WTC11 (cell line): ENCODE results near the gene WTAP. TPM values are rescaled to one million over a fixed set of nuclear protein-coding genes. Genes with fewer than 3 reads are reported as not detected.

Experiments
- ATAC-seq: fragments of 200-7000 bp; cut with Tn5 transposase; 2 replicates; pipeline ENCODE4 v1.10.0; 2021; ENCODE audit warnings: mild to moderate bottlenecking, moderate library complexity
- CTCF ChIA-PET: fragments of 300-600 bp; sonication (Branson Sonifier 250); formaldehyde crosslinking; loops from one replicate; lab custom pipeline; 2021; ENCODE audit warnings: antibody characterized with exemption; lab: Charles Lee
- POLR2A ChIA-PET: fragments of 350-600 bp; sonication (Branson Sonifier 250); formaldehyde crosslinking; loops from one replicate; lab custom pipeline; 2021; ENCODE audit warnings: antibody characterized with exemption; lab: Charles Lee
- DNase-seq: peaks from one replicate; pipeline ENCODE4 v3.0.0; 2021; ENCODE audit warnings: low spot score
- H3K27ac Mint-ChIP-seq: 2 replicates; pipeline ENCODE4 v1.8.0; 2021; ENCODE audit warnings: mixed read lengths
- H3K27me3 Mint-ChIP-seq: 2 replicates; pipeline ENCODE4 v1.8.0; 2021; ENCODE audit warnings: low read depth, mild to moderate bottlenecking, moderate library complexity, mixed read lengths
- H3K36me3 Mint-ChIP-seq: 2 replicates; pipeline ENCODE4 v1.8.0; 2021; ENCODE audit warnings: mixed read lengths
- H3K4me1 Mint-ChIP-seq: 2 replicates; pipeline ENCODE4 v1.8.0; 2022; ENCODE audit warnings: mixed read lengths
- H3K4me3 Mint-ChIP-seq: 2 replicates; pipeline ENCODE4 v1.8.0; 2021; ENCODE audit warnings: mild to moderate bottlenecking, moderate library complexity, mixed read lengths
- H3K9me3 Mint-ChIP-seq: 2 replicates; pipeline ENCODE4 v1.8.0; 2021; ENCODE audit warnings: mixed read lengths
- CBFB ChIP-seq: sonication (generic); formaldehyde crosslinking; IDR thresholded peaks from 2 replicates; pipeline ENCODE4 v1.8.1; 2022; ENCODE audit warnings: mild to moderate bottlenecking, low read depth, missing genetic modification reagents
- CDX4 ChIP-seq: fragments of 250-450 bp; sonication (Bioruptor Pico); IDR thresholded peaks from 2 replicates; pipeline ENCODE4 v1.9.0; 2021; ENCODE audit warnings: moderate library complexity, mild to moderate bottlenecking, inconsistent platforms, borderline replicate concordance
- E2F5 ChIP-seq: sonication (generic); formaldehyde crosslinking; IDR thresholded peaks from 2 replicates; pipeline ENCODE4 v1.8.1; 2022; ENCODE audit warnings: mild to moderate bottlenecking, moderate library complexity, missing genetic modification reagents
- ESRRA ChIP-seq: sonication (generic); formaldehyde crosslinking; IDR thresholded peaks from 2 replicates; pipeline ENCODE4 v1.8.1; 2022; ENCODE audit warnings: mild to moderate bottlenecking, missing genetic modification reagents, borderline replicate concordance
- GABPB1 ChIP-seq: sonication (generic); formaldehyde crosslinking; IDR thresholded peaks from 2 replicates; pipeline ENCODE4 v1.8.1; 2023; ENCODE audit warnings: mild to moderate bottlenecking, missing genetic modification reagents
- SP1 ChIP-seq: sonication (generic); formaldehyde crosslinking; conservative IDR thresholded peaks from 2 replicates; pipeline ENCODE4 v1.8.1; 2022; ENCODE audit warnings: missing genetic modification reagents
- TEAD1 ChIP-seq: sonication (generic); formaldehyde crosslinking; IDR thresholded peaks from 2 replicates; pipeline ENCODE4 v1.8.0; 2022; ENCODE audit warnings: mild to moderate bottlenecking, missing genetic modification reagents
- ZNF425 ChIP-seq: fragments of 250-450 bp; sonication (Bioruptor Pico); conservative IDR thresholded peaks from 2 replicates; pipeline ENCODE4 v1.9.0; 2021; ENCODE audit warnings: mild to moderate bottlenecking
- ZNF671 ChIP-seq: fragments of 250-450 bp; sonication (Bioruptor Pico); IDR thresholded peaks from 2 replicates; pipeline ENCODE4 v1.8.0; 2021; ENCODE audit warnings: mild to moderate bottlenecking
- total RNA-seq: library from RNA; stranded (reverse); gene quantifications from 3 replicates; pipeline ENCODE4 v1.2.3, GENCODE V29; 2021
- TF ChIP-seq, protein P1 (sequence below): fragments of 250-450 bp; sonication (Bioruptor Pico); IDR thresholded peaks from 2 replicates; pipeline ENCODE4 v1.9.0; 2021; ENCODE audit warnings: mild to moderate bottlenecking
- TF ChIP-seq, protein P2 (sequence below): sonication (generic); formaldehyde crosslinking; IDR thresholded peaks from 2 replicates; pipeline ENCODE4 v1.8.1; 2023; ENCODE audit warnings: mild to moderate bottlenecking, missing genetic modification reagents
- TF ChIP-seq, protein P3 (sequence below): sonication (generic); formaldehyde crosslinking; conservative IDR thresholded peaks from 2 replicates; pipeline ENCODE4 v1.8.1; 2023; ENCODE audit warnings: mild to moderate bottlenecking, low read depth, missing genetic modification reagents, moderate library complexity
- TF ChIP-seq, protein P4 (sequence below): sonication (generic); formaldehyde crosslinking; IDR thresholded peaks from 2 replicates; pipeline ENCODE4 v1.8.0; 2022; ENCODE audit warnings: mild to moderate bottlenecking, missing genetic modification reagents
- TF ChIP-seq, protein P5 (sequence below): sonication (generic); formaldehyde crosslinking; IDR thresholded peaks from 2 replicates; pipeline ENCODE4 v1.8.0; 2023; ENCODE audit warnings: mild to moderate bottlenecking, missing genetic modification reagents

WTAP gene
- total RNA-seq, 1 experiment from 2014 or later: 88.8 TPM

GRCh38 chr6:159713984-159714383 is 13.3 kb upstream of the WTAP start (continued):
- TF ChIP-seq, protein P1, sequence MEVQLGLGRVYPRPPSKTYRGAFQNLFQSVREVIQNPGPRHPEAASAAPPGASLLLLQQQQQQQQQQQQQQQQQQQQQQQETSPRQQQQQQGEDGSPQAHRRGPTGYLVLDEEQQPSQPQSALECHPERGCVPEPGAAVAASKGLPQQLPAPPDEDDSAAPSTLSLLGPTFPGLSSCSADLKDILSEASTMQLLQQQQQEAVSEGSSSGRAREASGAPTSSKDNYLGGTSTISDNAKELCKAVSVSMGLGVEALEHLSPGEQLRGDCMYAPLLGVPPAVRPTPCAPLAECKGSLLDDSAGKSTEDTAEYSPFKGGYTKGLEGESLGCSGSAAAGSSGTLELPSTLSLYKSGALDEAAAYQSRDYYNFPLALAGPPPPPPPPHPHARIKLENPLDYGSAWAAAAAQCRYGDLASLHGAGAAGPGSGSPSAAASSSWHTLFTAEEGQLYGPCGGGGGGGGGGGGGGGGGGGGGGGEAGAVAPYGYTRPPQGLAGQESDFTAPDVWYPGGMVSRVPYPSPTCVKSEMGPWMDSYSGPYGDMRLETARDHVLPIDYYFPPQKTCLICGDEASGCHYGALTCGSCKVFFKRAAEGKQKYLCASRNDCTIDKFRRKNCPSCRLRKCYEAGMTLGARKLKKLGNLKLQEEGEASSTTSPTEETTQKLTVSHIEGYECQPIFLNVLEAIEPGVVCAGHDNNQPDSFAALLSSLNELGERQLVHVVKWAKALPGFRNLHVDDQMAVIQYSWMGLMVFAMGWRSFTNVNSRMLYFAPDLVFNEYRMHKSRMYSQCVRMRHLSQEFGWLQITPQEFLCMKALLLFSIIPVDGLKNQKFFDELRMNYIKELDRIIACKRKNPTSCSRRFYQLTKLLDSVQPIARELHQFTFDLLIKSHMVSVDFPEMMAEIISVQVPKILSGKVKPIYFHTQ (CRISPR knock-in tag): no peak
- TF ChIP-seq, protein P2, sequence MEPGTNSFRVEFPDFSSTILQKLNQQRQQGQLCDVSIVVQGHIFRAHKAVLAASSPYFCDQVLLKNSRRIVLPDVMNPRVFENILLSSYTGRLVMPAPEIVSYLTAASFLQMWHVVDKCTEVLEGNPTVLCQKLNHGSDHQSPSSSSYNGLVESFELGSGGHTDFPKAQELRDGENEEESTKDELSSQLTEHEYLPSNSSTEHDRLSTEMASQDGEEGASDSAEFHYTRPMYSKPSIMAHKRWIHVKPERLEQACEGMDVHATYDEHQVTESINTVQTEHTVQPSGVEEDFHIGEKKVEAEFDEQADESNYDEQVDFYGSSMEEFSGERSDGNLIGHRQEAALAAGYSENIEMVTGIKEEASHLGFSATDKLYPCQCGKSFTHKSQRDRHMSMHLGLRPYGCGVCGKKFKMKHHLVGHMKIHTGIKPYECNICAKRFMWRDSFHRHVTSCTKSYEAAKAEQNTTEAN (CRISPR knock-in tag): no peak
- TF ChIP-seq CBFB (CRISPR knock-in tag) (no peak), ESRRA (CRISPR knock-in tag) (no peak)

DNA sequence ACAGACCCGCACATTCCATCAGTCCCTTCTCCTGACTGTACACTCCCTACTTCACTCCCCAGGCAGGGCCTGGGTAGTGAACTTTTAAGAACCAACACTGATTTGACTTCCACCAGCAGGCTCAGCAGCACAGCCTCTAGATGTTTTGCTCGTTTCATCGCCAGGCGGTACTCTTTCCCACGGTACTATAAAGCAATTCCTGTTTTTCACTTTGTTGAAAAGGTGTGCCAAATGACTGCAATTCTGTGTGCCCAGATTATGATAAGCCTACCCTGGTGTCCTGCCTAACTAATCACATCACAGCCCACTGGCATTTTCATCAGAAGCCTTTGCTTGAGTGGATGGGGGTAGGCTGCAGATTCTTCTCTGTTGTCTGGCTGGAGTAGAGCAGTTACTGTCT is 12.9 kb upstream of the WTAP start:
- CTCF ChIA-PET: no interaction called here
- ATAC-seq: no peak

DNA sequence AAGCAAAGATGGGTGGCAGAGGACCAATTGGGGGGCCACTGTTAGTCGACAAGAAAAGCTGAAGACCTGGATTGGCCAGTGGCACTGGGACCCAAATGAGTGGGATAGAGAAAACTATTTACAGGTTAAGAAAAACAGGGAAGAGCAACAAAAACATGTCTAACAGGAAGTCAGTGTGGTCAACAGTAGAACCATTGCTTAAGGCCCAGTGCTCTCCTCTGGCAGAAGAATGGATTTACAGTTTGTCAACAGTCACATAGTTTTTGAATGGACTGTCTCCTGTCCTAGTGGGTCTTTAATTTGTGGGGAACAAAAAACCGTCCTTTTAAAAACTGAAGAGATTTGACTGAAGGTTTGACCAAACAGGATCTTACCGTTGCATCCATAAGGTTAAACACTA is 12.1 kb upstream of the WTAP start:
- ChIA-PET CTCF (no interaction called here), POLR2A (no interaction called here)
- no peak for ATAC-seq
- Mint-ChIP-seq H3K9me3 (no peaks in the 10 kb centered on the region), H3K27ac (no peak overlapping the region), H3K4me1 (0 out of 2 replicates have a peak, but pooled peaks cover under 1% of the 10 kb centered on the region), H3K27me3 (no peaks in the 10 kb centered on the region), H3K4me3 (no peak overlapping the region), H3K36me3 (no peaks in the 10 kb centered on the region)
- no peak for DNase-seq
- TF ChIP-seq CDX4 (CRISPR knock-in tag): no peak
- TF ChIP-seq, protein P3, sequence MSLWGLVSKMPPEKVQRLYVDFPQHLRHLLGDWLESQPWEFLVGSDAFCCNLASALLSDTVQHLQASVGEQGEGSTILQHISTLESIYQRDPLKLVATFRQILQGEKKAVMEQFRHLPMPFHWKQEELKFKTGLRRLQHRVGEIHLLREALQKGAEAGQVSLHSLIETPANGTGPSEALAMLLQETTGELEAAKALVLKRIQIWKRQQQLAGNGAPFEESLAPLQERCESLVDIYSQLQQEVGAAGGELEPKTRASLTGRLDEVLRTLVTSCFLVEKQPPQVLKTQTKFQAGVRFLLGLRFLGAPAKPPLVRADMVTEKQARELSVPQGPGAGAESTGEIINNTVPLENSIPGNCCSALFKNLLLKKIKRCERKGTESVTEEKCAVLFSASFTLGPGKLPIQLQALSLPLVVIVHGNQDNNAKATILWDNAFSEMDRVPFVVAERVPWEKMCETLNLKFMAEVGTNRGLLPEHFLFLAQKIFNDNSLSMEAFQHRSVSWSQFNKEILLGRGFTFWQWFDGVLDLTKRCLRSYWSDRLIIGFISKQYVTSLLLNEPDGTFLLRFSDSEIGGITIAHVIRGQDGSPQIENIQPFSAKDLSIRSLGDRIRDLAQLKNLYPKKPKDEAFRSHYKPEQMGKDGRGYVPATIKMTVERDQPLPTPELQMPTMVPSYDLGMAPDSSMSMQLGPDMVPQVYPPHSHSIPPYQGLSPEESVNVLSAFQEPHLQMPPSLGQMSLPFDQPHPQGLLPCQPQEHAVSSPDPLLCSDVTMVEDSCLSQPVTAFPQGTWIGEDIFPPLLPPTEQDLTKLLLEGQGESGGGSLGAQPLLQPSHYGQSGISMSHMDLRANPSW (CRISPR knock-in tag): no peak
- TF ChIP-seq E2F5 (CRISPR knock-in tag): no peak
- TF ChIP-seq, protein P4, sequence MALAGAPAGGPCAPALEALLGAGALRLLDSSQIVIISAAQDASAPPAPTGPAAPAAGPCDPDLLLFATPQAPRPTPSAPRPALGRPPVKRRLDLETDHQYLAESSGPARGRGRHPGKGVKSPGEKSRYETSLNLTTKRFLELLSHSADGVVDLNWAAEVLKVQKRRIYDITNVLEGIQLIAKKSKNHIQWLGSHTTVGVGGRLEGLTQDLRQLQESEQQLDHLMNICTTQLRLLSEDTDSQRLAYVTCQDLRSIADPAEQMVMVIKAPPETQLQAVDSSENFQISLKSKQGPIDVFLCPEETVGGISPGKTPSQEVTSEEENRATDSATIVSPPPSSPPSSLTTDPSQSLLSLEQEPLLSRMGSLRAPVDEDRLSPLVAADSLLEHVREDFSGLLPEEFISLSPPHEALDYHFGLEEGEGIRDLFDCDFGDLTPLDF: no peak

More for the DNA sequence above, 12.9 kb upstream of the WTAP start:
- Mint-ChIP-seq H3K27me3 (peaks cover under 1% of the 10 kb centered on the region; the same call in 1 of the 2 replicates), H3K4me1 (no peaks in the 10 kb centered on the region), H3K27ac (no peak overlapping the region), H3K9me3 (peaks cover 5% of the 10 kb centered on the region), H3K36me3 (no peaks in the 10 kb centered on the region), H3K4me3 (no peak overlapping the region)
- no peak for DNase-seq
- POLR2A ChIA-PET: no interaction called here
- TF ChIP-seq TEAD1: no peak
- TF ChIP-seq, protein P5, sequence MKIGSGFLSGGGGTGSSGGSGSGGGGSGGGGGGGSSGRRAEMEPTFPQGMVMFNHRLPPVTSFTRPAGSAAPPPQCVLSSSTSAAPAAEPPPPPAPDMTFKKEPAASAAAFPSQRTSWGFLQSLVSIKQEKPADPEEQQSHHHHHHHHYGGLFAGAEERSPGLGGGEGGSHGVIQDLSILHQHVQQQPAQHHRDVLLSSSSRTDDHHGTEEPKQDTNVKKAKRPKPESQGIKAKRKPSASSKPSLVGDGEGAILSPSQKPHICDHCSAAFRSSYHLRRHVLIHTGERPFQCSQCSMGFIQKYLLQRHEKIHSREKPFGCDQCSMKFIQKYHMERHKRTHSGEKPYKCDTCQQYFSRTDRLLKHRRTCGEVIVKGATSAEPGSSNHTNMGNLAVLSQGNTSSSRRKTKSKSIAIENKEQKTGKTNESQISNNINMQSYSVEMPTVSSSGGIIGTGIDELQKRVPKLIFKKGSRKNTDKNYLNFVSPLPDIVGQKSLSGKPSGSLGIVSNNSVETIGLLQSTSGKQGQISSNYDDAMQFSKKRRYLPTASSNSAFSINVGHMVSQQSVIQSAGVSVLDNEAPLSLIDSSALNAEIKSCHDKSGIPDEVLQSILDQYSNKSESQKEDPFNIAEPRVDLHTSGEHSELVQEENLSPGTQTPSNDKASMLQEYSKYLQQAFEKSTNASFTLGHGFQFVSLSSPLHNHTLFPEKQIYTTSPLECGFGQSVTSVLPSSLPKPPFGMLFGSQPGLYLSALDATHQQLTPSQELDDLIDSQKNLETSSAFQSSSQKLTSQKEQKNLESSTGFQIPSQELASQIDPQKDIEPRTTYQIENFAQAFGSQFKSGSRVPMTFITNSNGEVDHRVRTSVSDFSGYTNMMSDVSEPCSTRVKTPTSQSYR (CRISPR knock-in tag): no peak
- TF ChIP-seq SP1 (CRISPR knock-in tag): no peak
- TF ChIP-seq ZNF425 (CRISPR knock-in tag): no peak
- TF ChIP-seq ZNF671: no peak
- no peak for TF ChIP-seq GABPB1 (CRISPR knock-in tag)
